MM.1S (cell line): ENCODE data around the gene PRM3.

Experiments used
- DNase-seq: peaks from one replicate; pipeline ENCODE4 v3.0.0-alpha.2; 2015
- H2AFZ ChIP-seq: fragments of 300-600 bp; sonication (generic); 2 replicates; pipeline ENCODE4 v1.6.0; 2016; ENCODE audit warnings: antibody characterized with exemption, low read length
- H3F3A ChIP-seq: fragments of 300-600 bp; sonication (generic); 2 replicates; pipeline ENCODE4 v1.6.1; 2016; ENCODE audit warnings: mild to moderate bottlenecking, antibody characterized with exemption, low read length, moderate library complexity, mixed read lengths; ENCODE audit not compliant: insufficient read depth
- H3K27ac ChIP-seq: fragments of 300-600 bp; sonication (generic); 2 replicates; pipeline ENCODE4 v1.5.1; 2016; ENCODE audit warnings: mild to moderate bottlenecking, low read length
- H3K27me3 ChIP-seq: fragments of 300-600 bp; sonication (generic); replicated peaks from 2 replicates; pipeline ENCODE4 v1.6.0; 2016; ENCODE audit warnings: low read length; ENCODE audit not compliant: insufficient read depth
- H3K36me3 ChIP-seq: fragments of 300-600 bp; sonication (generic); replicated peaks from 2 replicates; pipeline ENCODE4 v1.6.1; 2016; ENCODE audit warnings: mild to moderate bottlenecking, low read length, mixed read lengths; ENCODE audit not compliant: insufficient read depth
- H3K4me1 ChIP-seq: fragments of 300-600 bp; sonication (generic); 2 replicates; pipeline ENCODE4 v1.6.1; 2016; ENCODE audit warnings: low read length, mixed read lengths
- H3K4me2 ChIP-seq: fragments of 300-600 bp; sonication (generic); 2 replicates; pipeline ENCODE4 v1.6.0; 2016; ENCODE audit warnings: low read depth, low read length
- H3K4me3 ChIP-seq: fragments of 300-600 bp; sonication (generic); 2 replicates; pipeline ENCODE4 v1.5.1; 2016; ENCODE audit warnings: low read length, mixed read lengths
- H3K79me2 ChIP-seq: fragments of 300-600 bp; sonication (generic); 2 replicates; pipeline ENCODE4 v1.6.1; 2016; ENCODE audit warnings: mixed run types, low read length, mixed read lengths
- H3K9ac ChIP-seq: fragments of 300-600 bp; sonication (generic); 2 replicates; pipeline ENCODE4 v1.6.1; 2016; ENCODE audit warnings: low read length, mixed read lengths
- H3K9me2 ChIP-seq: fragments of 300-600 bp; sonication (generic); replicated peaks from 2 replicates; pipeline ENCODE4 v1.6.1; 2016; ENCODE audit warnings: mild to moderate bottlenecking, low read length, mixed read lengths; ENCODE audit not compliant: insufficient read depth
- H3K9me3 ChIP-seq: fragments of 300-600 bp; sonication (generic); replicated peaks from 2 replicates; pipeline ENCODE4 v1.6.1; 2016; ENCODE audit warnings: mild to moderate bottlenecking, low read length, mixed read lengths; ENCODE audit not compliant: insufficient read depth
- H4K20me1 ChIP-seq: fragments of 300-600 bp; sonication (generic); 2 replicates; pipeline ENCODE4 v1.6.1; 2016; ENCODE audit warnings: mild to moderate bottlenecking, low read length, moderate library complexity, mixed read lengths; ENCODE audit not compliant: insufficient read depth
- EZH2 ChIP-seq: fragments of 300-600 bp; sonication (generic); optimal IDR thresholded peaks from 2 replicates; pipeline ENCODE3; 2017; ENCODE audit warnings: low read depth, mild to moderate bottlenecking, antibody characterized with exemption, low read length, mixed read lengths
- EZH2phosphoT487 ChIP-seq: fragments of 300-600 bp; sonication (generic); IDR thresholded peaks from 2 replicates; pipeline ENCODE4 v1.6.1; 2018; ENCODE audit warnings: antibody characterized with exemption, low read length
- TF ChIP-seq, protein P1 (sequence below): fragments of 300-600 bp; sonication (generic); IDR thresholded peaks from 2 replicates; pipeline ENCODE4 v1.5.1; 2016; ENCODE audit warnings: antibody characterized with exemption, low read length, mixed read lengths

PRM3 gene

GRCh38 chr16:11320170-11320569, 46.7 kb upstream of the PRM3 start:
- Histone ChIP-seq H3K27ac (no peak overlapping the region), H4K20me1 (no peaks in the 10 kb centered on the region), H3K9me3 (no peaks in the 10 kb centered on the region), H2AFZ (no peak overlapping the region), H3F3A (no peaks in the 10 kb centered on the region), H3K36me3 (no peaks in the 10 kb centered on the region), H3K9ac (no peak overlapping the region), H3K9me2 (no peaks in the 10 kb centered on the region), H3K4me1 (no peaks in the 10 kb centered on the region), H3K4me3 (no peak overlapping the region), H3K4me2 (no peak overlapping the region), H3K27me3 (no peaks in the 10 kb centered on the region), H3K79me2 (no peaks in the 10 kb centered on the region)
- DNase-seq: no peak
- TF ChIP-seq EZH2phosphoT487: no peak
- no peak for TF ChIP-seq EZH2
- TF ChIP-seq, protein P1, sequence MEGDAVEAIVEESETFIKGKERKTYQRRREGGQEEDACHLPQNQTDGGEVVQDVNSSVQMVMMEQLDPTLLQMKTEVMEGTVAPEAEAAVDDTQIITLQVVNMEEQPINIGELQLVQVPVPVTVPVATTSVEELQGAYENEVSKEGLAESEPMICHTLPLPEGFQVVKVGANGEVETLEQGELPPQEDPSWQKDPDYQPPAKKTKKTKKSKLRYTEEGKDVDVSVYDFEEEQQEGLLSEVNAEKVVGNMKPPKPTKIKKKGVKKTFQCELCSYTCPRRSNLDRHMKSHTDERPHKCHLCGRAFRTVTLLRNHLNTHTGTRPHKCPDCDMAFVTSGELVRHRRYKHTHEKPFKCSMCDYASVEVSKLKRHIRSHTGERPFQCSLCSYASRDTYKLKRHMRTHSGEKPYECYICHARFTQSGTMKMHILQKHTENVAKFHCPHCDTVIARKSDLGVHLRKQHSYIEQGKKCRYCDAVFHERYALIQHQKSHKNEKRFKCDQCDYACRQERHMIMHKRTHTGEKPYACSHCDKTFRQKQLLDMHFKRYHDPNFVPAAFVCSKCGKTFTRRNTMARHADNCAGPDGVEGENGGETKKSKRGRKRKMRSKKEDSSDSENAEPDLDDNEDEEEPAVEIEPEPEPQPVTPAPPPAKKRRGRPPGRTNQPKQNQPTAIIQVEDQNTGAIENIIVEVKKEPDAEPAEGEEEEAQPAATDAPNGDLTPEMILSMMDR: no peak

GRCh38 chr16:11319529-11320146, 46.2 kb upstream of the PRM3 start:
- H3K4me1 ChIP-seq: no peaks in the 10 kb centered on the region
- no peaks in the 10 kb centered on the region for H3K9me2 ChIP-seq
- H3K4me3 ChIP-seq: no peak overlapping the region
- H3K9me3 ChIP-seq: no peaks in the 10 kb centered on the region
- no peaks in the 10 kb centered on the region for H3F3A ChIP-seq
- no peak for TF ChIP-seq EZH2
- no peak for TF ChIP-seq EZH2phosphoT487
- TF ChIP-seq, protein P1: no peak
- no peak overlapping the region for H3K9ac ChIP-seq
- no peaks in the 10 kb centered on the region for H3K36me3 ChIP-seq
- H4K20me1 ChIP-seq: no peaks in the 10 kb centered on the region
- no peaks in the 10 kb centered on the region for H3K79me2 ChIP-seq
- no peaks in the 10 kb centered on the region for H3K27me3 ChIP-seq
- H3K4me2 ChIP-seq: no peak overlapping the region
- no peak overlapping the region for H2AFZ ChIP-seq
- H3K27ac ChIP-seq: no peak overlapping the region
- DNase-seq: no peak

DNA sequence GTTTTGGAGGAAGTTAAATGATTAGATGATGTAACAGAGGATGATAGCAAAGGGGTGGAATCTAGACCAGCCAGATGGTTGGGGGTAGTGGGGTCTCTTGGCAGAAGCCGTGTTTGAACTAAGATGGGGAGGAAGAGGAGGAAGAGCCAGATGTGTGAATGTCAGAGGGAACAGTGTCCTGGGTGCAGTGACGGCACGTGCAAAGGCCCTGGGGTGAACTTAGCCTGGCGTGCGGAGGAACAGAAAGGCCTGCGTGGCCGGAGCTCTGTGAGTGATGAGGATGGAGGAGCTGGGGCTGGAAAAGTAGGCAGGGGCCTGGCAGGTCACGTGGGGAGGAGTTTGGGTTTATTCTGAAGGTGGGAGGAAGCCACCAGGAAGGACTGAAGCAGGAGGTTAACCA, 45.4 kb upstream of the PRM3 start:
- Histone ChIP-seq H3K36me3 (no peaks in the 10 kb centered on the region), H3K27ac (no peak overlapping the region), H3K27me3 (no peaks in the 10 kb centered on the region), H2AFZ (no peak overlapping the region), H3F3A (no peaks in the 10 kb centered on the region), H4K20me1 (no peaks in the 10 kb centered on the region), H3K79me2 (no peaks in the 10 kb centered on the region), H3K4me3 (no peak overlapping the region), H3K9me3 (no peaks in the 10 kb centered on the region), H3K4me2 (no peak overlapping the region), H3K4me1 (no peaks in the 10 kb centered on the region), H3K9me2 (no peaks in the 10 kb centered on the region), H3K9ac (no peak overlapping the region)
- DNase-seq: no peak
- TF ChIP-seq EZH2phosphoT487: no peak
- TF ChIP-seq EZH2: no peak
- TF ChIP-seq, protein P1: no peak
